Neural cell (in vitro differentiated cells): ENCODE data around the gene NR4A3. TPM values are rescaled to one million over a fixed set of nuclear protein-coding genes. Genes with fewer than 3 reads are reported as not detected.

Source experiments
- H2AFZ ChIP-seq: fragments of 200-600, 300-800 bp; sonication (generic), shearing (Covaris generic); 2 replicates; pipeline ENCODE4 v1.6.0; 2014; ENCODE audit warnings: low read depth, mild to moderate bottlenecking, antibody characterized with exemption, low read length, moderate library complexity
- H3F3A ChIP-seq: fragments of 200-600 bp; shearing (Covaris generic); 2 replicates; pipeline ENCODE4 v1.6.1; 2016; ENCODE audit warnings: mild to moderate bottlenecking, moderate library complexity, mixed read lengths, antibody characterized with exemption, low read length; ENCODE audit not compliant: insufficient read depth, poor library complexity, severe bottlenecking
- H3K27ac ChIP-seq: fragments of 200-600, 300-800 bp; sonication (generic), shearing (Covaris generic); 2 replicates; pipeline ENCODE4 v1.5.1; 2014; ENCODE audit warnings: mild to moderate bottlenecking, low read length, moderate library complexity
- H3K27me3 ChIP-seq: fragments of 300-800, 200-600 bp; sonication (generic), shearing (Covaris generic); 2 replicates; pipeline ENCODE4 v1.6.0; 2014; ENCODE audit warnings: mild to moderate bottlenecking, low read depth, low read length, moderate library complexity; ENCODE audit not compliant: insufficient read depth
- H3K36me3 ChIP-seq: fragments of 300-800, 200-600 bp; sonication (generic), shearing (Covaris generic); 2 replicates; pipeline ENCODE4 v1.5.1; 2014; ENCODE audit warnings: mild to moderate bottlenecking, antibody characterized with exemption, low read length, moderate library complexity; ENCODE audit not compliant: insufficient read depth
- H3K4me2 ChIP-seq: fragments of 300-800, 200-600 bp; sonication (generic), shearing (Covaris generic); 2 replicates; pipeline ENCODE4 v1.6.0; 2014; ENCODE audit warnings: mild to moderate bottlenecking, low read length
- H3K4me3 ChIP-seq: fragments of 300-800, 200-600 bp; sonication (generic), shearing (Covaris generic); 2 replicates; pipeline ENCODE4 v1.5.1; 2014; ENCODE audit warnings: mild to moderate bottlenecking, low read length, moderate library complexity
- H3K79me2 ChIP-seq: fragments of 200-600 bp; shearing (Covaris generic); replicated peaks from 2 replicates; pipeline ENCODE4 v1.6.0; 2014; ENCODE audit warnings: mild to moderate bottlenecking, low read length, moderate library complexity; ENCODE audit not compliant: insufficient read depth
- H3K9ac ChIP-seq: fragments of 300-800, 200-600 bp; sonication (generic), shearing (Covaris generic); 2 replicates; pipeline ENCODE4 v1.6.1; 2016; ENCODE audit warnings: mild to moderate bottlenecking, low read length, mixed read lengths
- H3K9me2 ChIP-seq: fragments of 200-600 bp; shearing (Covaris generic); 2 replicates; pipeline ENCODE4 v1.6.1; 2016; ENCODE audit warnings: mild to moderate bottlenecking, low read length, mixed read lengths; ENCODE audit not compliant: insufficient read depth
- H3K9me3 ChIP-seq: fragments of 200-600, 300-800 bp; sonication (generic), shearing (Covaris generic); 2 replicates; pipeline ENCODE4 v1.6.1; 2016; ENCODE audit warnings: mild to moderate bottlenecking, mixed run types, low read length, moderate library complexity, mixed read lengths
- H4K20me1 ChIP-seq: fragments of 200-600 bp; shearing (Covaris generic); 2 replicates; pipeline ENCODE4 v1.6.1; 2016; ENCODE audit warnings: mild to moderate bottlenecking, mixed run types; ENCODE audit not compliant: insufficient read depth
- EP300 ChIP-seq: fragments of 450-650 bp; conservative IDR thresholded peaks from 2 replicates; pipeline ENCODE4 v1.6.1; 2014; ENCODE audit warnings: antibody characterized with exemption, mild to moderate bottlenecking, moderate library complexity; ENCODE audit not compliant: poor library complexity, severe bottlenecking
- EZH2 ChIP-seq: fragments of 200-600, 300-800 bp; shearing (Covaris generic), sonication (generic); IDR thresholded peaks from 2 replicates; pipeline ENCODE4 v1.6.1; 2014; ENCODE audit warnings: antibody characterized with exemption, low read length, borderline replicate concordance, mild to moderate bottlenecking; ENCODE audit not compliant: insufficient read depth, poor library complexity, severe bottlenecking
- MXI1 ChIP-seq: fragments of 450-650 bp; conservative IDR thresholded peaks from 2 replicates; pipeline ENCODE4 v1.6.1; 2014; ENCODE audit warnings: antibody characterized with exemption, mild to moderate bottlenecking; ENCODE audit not compliant: poor library complexity, severe bottlenecking
- POLR2AphosphoS5 ChIP-seq: IDR thresholded peaks from 2 replicates; pipeline ENCODE4 v1.6.1; 2012
- RAD21 ChIP-seq: fragments of 450-650 bp; conservative IDR thresholded peaks from 2 replicates; pipeline ENCODE4 v1.6.1; 2014; ENCODE audit warnings: antibody characterized with exemption, mild to moderate bottlenecking, moderate library complexity
- SMC3 ChIP-seq: fragments of 450-650 bp; conservative IDR thresholded peaks from 2 replicates; pipeline ENCODE4 v1.6.1; 2014; ENCODE audit warnings: antibody characterized with exemption, mild to moderate bottlenecking, moderate library complexity; ENCODE audit not compliant: poor library complexity
- TAF1 ChIP-seq: IDR thresholded peaks from 2 replicates; pipeline ENCODE4 v1.6.1; 2012; ENCODE audit warnings: low read depth
- polyA plus RNA-seq: library from polyadenylated mRNA; depleted of rRNA; stranded (reverse); fragments of >200 nt; gene quantifications from 2 replicates; pipeline ENCODE4 v1.2.3, GENCODE V29; 2014
- TF ChIP-seq, protein P1 (sequence below): IDR thresholded peaks from 2 replicates; pipeline ENCODE4 v1.6.1; 2012; ENCODE audit warnings: borderline replicate concordance
- TF ChIP-seq, protein P2 (sequence below): fragments of 450-650 bp; IDR thresholded peaks from 2 replicates; pipeline ENCODE4 v1.5.1; 2014; ENCODE audit warnings: antibody characterized with exemption, mild to moderate bottlenecking, moderate library complexity; ENCODE audit not compliant: poor library complexity, severe bottlenecking

Gene NR4A3
- polyA plus RNA-seq, 1 donor from 2014 or later: 2.7 TPM

DNA sequence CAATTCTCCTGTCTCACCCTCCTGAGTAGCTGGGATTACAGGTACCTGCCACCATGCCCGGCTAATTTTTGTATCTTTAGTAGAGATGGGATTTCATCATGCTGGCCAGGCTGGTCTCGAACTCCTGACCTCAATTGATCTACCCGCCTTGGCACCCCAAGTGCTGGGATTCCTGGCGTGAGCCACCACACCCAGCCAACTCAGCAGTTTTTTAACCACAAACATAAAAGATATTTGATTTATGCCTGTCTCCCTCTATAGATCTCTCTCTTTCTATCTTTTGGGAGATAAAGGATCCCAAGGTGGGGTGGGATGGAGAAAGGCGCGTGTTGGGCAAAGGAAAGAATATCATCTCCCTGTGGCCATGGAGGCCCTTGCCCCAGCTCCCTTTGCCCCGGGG is 26.8 kb downstream of the NR4A3 start:
- no peaks in the 10 kb centered on the region for H3K79me2 ChIP-seq
- no peak overlapping the region for H2AFZ ChIP-seq
- no peaks in the 10 kb centered on the region for H3F3A ChIP-seq
- H3K4me3 ChIP-seq: no peak overlapping the region
- H3K9ac ChIP-seq: no peak overlapping the region
- H3K36me3 ChIP-seq: peaks cover 4% of the 10 kb centered on the region
- no peak overlapping the region for H3K4me2 ChIP-seq
- H3K27ac ChIP-seq: no peak overlapping the region
- TF ChIP-seq EP300 (no peak), SMC3 (no peak), MXI1 (no peak), EZH2 (no peak), TAF1 (no peak), POLR2AphosphoS5 (no peak), RAD21 (no peak)
- TF ChIP-seq, protein P1, sequence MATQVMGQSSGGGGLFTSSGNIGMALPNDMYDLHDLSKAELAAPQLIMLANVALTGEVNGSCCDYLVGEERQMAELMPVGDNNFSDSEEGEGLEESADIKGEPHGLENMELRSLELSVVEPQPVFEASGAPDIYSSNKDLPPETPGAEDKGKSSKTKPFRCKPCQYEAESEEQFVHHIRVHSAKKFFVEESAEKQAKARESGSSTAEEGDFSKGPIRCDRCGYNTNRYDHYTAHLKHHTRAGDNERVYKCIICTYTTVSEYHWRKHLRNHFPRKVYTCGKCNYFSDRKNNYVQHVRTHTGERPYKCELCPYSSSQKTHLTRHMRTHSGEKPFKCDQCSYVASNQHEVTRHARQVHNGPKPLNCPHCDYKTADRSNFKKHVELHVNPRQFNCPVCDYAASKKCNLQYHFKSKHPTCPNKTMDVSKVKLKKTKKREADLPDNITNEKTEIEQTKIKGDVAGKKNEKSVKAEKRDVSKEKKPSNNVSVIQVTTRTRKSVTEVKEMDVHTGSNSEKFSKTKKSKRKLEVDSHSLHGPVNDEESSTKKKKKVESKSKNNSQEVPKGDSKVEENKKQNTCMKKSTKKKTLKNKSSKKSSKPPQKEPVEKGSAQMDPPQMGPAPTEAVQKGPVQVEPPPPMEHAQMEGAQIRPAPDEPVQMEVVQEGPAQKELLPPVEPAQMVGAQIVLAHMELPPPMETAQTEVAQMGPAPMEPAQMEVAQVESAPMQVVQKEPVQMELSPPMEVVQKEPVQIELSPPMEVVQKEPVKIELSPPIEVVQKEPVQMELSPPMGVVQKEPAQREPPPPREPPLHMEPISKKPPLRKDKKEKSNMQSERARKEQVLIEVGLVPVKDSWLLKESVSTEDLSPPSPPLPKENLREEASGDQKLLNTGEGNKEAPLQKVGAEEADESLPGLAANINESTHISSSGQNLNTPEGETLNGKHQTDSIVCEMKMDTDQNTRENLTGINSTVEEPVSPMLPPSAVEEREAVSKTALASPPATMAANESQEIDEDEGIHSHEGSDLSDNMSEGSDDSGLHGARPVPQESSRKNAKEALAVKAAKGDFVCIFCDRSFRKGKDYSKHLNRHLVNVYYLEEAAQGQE: no peak
- TF ChIP-seq, protein P2, sequence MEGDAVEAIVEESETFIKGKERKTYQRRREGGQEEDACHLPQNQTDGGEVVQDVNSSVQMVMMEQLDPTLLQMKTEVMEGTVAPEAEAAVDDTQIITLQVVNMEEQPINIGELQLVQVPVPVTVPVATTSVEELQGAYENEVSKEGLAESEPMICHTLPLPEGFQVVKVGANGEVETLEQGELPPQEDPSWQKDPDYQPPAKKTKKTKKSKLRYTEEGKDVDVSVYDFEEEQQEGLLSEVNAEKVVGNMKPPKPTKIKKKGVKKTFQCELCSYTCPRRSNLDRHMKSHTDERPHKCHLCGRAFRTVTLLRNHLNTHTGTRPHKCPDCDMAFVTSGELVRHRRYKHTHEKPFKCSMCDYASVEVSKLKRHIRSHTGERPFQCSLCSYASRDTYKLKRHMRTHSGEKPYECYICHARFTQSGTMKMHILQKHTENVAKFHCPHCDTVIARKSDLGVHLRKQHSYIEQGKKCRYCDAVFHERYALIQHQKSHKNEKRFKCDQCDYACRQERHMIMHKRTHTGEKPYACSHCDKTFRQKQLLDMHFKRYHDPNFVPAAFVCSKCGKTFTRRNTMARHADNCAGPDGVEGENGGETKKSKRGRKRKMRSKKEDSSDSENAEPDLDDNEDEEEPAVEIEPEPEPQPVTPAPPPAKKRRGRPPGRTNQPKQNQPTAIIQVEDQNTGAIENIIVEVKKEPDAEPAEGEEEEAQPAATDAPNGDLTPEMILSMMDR: no peak
- no peaks in the 10 kb centered on the region for H4K20me1 ChIP-seq
- no peaks in the 10 kb centered on the region for H3K9me3 ChIP-seq
- no peaks in the 10 kb centered on the region for H3K9me2 ChIP-seq
- no peaks in the 10 kb centered on the region for H3K27me3 ChIP-seq

DNA sequence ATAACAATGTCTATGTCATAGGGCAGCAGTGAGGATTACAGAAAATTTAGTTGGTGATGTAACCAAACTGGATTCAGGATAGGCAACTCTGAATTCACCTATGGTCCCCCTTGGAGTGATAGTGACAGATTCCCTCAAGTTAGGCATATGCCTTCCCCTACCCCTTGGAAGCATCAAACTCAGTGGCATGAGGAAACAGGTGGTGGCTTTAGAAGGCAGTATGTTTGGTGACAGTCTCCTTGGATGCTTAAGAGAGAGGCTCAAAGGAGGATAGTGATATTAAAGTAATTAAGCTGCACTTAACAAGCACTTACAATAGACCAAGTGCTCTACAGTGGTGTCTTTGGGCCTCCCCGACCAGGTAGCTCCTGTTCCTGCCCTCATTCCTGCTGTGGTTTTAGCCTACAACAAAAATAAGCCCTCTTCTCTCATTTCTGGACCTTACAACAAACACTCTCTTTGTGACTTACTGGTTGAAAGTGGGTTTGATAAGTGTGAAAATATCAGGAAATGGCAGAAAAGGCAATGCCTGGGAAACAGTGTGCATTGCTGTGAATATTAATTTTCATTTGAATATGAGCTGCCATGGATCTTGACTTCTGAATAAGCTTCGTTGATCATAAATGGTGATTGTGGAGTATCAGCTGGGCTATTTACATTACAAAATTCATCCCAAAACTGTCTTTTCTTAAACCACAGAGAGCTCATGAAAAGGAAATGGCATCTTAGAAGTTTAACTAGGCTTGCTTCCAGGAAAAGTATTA is 29.2 kb downstream of the NR4A3 start:
- Histone ChIP-seq H3K4me3 (no peak overlapping the region), H3K27ac (no peak overlapping the region), H3K4me2 (no peak overlapping the region), H3K9me2 (no peaks in the 10 kb centered on the region), H3K9me3 (no peaks in the 10 kb centered on the region), H3F3A (no peaks in the 10 kb centered on the region), H3K27me3 (no peaks in the 10 kb centered on the region), H3K36me3 (no peaks in the 10 kb centered on the region), H2AFZ (no peak overlapping the region), H3K9ac (no peak overlapping the region), H4K20me1 (no peaks in the 10 kb centered on the region), H3K79me2 (no peaks in the 10 kb centered on the region)
- TF ChIP-seq, protein P1: no peak
- TF ChIP-seq POLR2AphosphoS5 (no peak), MXI1 (no peak), TAF1 (no peak), SMC3 (no peak), EZH2 (no peak), EP300 (no peak), RAD21 (no peak)
- TF ChIP-seq, protein P2: no peak
